B cell (primary cell): ENCODE data around the gene PDLIM7. TPM values are rescaled to one million over a fixed set of nuclear protein-coding genes. Genes with fewer than 3 reads are reported as not detected.

Source experiments
- ATAC-seq: fragments of 200-7000 bp; cut with Tn5 transposase; one replicate; pipeline ENCODE4 v1.10.0; 2021; ENCODE audit warnings: low read depth, mild to moderate bottlenecking, moderate number of reproducible peaks, moderate library complexity
- CTCF ChIA-PET: fragments of 350-600 bp; sonication (Branson Sonifier 250); formaldehyde crosslinking; loops from one replicate; lab custom pipeline; 2021; ENCODE audit warnings: antibody characterized with exemption, inconsistent platforms; lab: Charles Lee
- POLR2A ChIA-PET: fragments of 350-600 bp; sonication (Branson Sonifier 250); formaldehyde crosslinking; loops from one replicate; lab custom pipeline; 2021; ENCODE audit warnings: antibody characterized with exemption; lab: Charles Lee
- DNase-seq: peaks from one replicate; pipeline ENCODE4 v3.0.0; 2013
- H2AFZ ChIP-seq: 2 replicates; pipeline ENCODE4 v1.6.1; 2012; ENCODE audit warnings: mild to moderate bottlenecking, low read depth, low read length; ENCODE audit not compliant: insufficient read depth, poor library complexity, severe bottlenecking
- H3K27ac ChIP-seq, 2 donors: 1 replicate in 1 of 2; 2 replicates in 1 of 2; pipeline ENCODE4 v1.5.1; 2012 to 2013; ENCODE audit warnings: low read length in 2 of 2, mild to moderate bottlenecking in 2 of 2, moderate library complexity in 1 of 2
- H3K27me3 ChIP-seq, 4 experiments: fragments of 200-600 bp in 1 of 4; sonication (generic) in 1 of 4; replicated peaks in 1 of 4; 1 replicate in 2 of 4; 2 replicates in 2 of 4; pipeline versions ENCODE4 v1.6.1 to v1.7.0; 2013 to 2016; ENCODE audit warnings: low read length in 3 of 4, mild to moderate bottlenecking in 2 of 4, mixed read lengths in 1 of 4, moderate library complexity in 1 of 4; ENCODE audit not compliant: insufficient read depth in 4 of 4, control insufficient read depth in 3 of 4; ENCODE audit errors: control extremely low read depth in 1 of 4
- H3K36me3 ChIP-seq, 2 experiments: replicated peaks in 1 of 2; 1 replicate in 1 of 2; 2 replicates in 1 of 2; pipeline versions ENCODE4 v1.6.1 to v1.7.1; 2013; ENCODE audit warnings: low read length in 1 of 2; ENCODE audit not compliant: insufficient read depth in 2 of 2, control insufficient read depth in 1 of 2; ENCODE audit errors: control extremely low read depth in 1 of 2, extremely low read depth in 1 of 2
- H3K4me1 ChIP-seq, 2 donors: fragments of 200-600 bp in 1 of 2; sonication (generic) in 1 of 2; 1 replicate in 1 of 2; 2 replicates in 1 of 2; pipeline versions ENCODE4 v1.5.1 to v1.6.1; 2013 to 2017; ENCODE audit warnings: low read length in 2 of 2; ENCODE audit not compliant: control insufficient read depth in 2 of 2, insufficient read depth in 2 of 2
- H3K4me2 ChIP-seq: replicated peaks from 2 replicates; pipeline ENCODE3; 2012; ENCODE audit warnings: mild to moderate bottlenecking, low read depth, low read length; ENCODE audit not compliant: poor library complexity, severe bottlenecking
- H3K4me3 ChIP-seq, 5 experiments: fragments of 200-600 bp in 1 of 5; sonication (generic) in 1 of 5; 1 replicate in 3 of 5; 2 replicates in 2 of 5; pipeline versions ENCODE4 v1.5.1 to v1.7.0; 2011 to 2016; ENCODE audit warnings: low read length in 4 of 5, mild to moderate bottlenecking in 4 of 5, low read depth in 2 of 5, control low read depth in 1 of 5, moderate library complexity in 1 of 5; ENCODE audit not compliant: insufficient read depth in 1 of 5; ENCODE audit errors: control extremely low read depth in 1 of 5, extremely low read depth in 1 of 5
- H3K79me2 ChIP-seq: fragments of 200-600 bp; sonication (generic); one replicate; pipeline ENCODE4 v1.6.0; 2016; ENCODE audit warnings: low read length; ENCODE audit not compliant: control insufficient read depth, insufficient read depth
- H3K9ac ChIP-seq: fragments of 200-600 bp; sonication (generic); 2 replicates; pipeline ENCODE4 v1.6.1; 2017; ENCODE audit warnings: mild to moderate bottlenecking, low read length, moderate library complexity
- H3K9me3 ChIP-seq, 3 donors: one replicate each; pipeline versions ENCODE4 v1.6.1 to v1.7.1; 2013; ENCODE audit warnings: low read length in 2 of 3; ENCODE audit not compliant: control insufficient read depth in 2 of 3, insufficient read depth in 1 of 3; ENCODE audit errors: control extremely low read depth in 1 of 3
- H4K20me1 ChIP-seq: 2 replicates; pipeline ENCODE4 v1.6.0; 2012; ENCODE audit warnings: mild to moderate bottlenecking, low read length; ENCODE audit not compliant: insufficient read depth, control insufficient read depth, poor library complexity, severe bottlenecking
- H3K27ac Mint-ChIP-seq: one replicate; pipeline ENCODE4 v1.8.0; 2021; ENCODE audit warnings: mixed read lengths
- H3K27me3 Mint-ChIP-seq: one replicate; pipeline ENCODE4 v1.8.0; 2021; ENCODE audit warnings: mixed read lengths
- H3K4me1 Mint-ChIP-seq: one replicate; pipeline ENCODE4 v1.8.0; 2021; ENCODE audit warnings: mixed read lengths
- H3K4me3 Mint-ChIP-seq: one replicate; pipeline ENCODE4 v1.8.0; 2021; ENCODE audit warnings: mixed read lengths
- H3K9me3 Mint-ChIP-seq: one replicate; pipeline ENCODE4 v1.8.0; 2022; ENCODE audit warnings: mixed read lengths; ENCODE audit not compliant: insufficient read depth
- EZH2 ChIP-seq: IDR thresholded peaks from 2 replicates; pipeline ENCODE4 v1.6.1; 2012; ENCODE audit warnings: borderline replicate concordance, low read depth, mild to moderate bottlenecking, moderate library complexity, low read length; ENCODE audit not compliant: insufficient read depth, poor library complexity, severe bottlenecking
- WGBS: methylation state at CpG from one replicate; pipeline ENCODE4 v1.1.5; 2013; ENCODE audit warnings: missing lambda C conversion rate; ENCODE audit not compliant: insufficient coverage; 5-methylcytosine and 5-hydroxymethylcytosine counted together
- intact Hi-C: fragments of 100-400 bp; cut with micrococcal nuclease; formaldehyde crosslinking; loops from one replicate; pipeline ENCODE4 v1.10.0; 2022
- polyA plus RNA-seq: library from polyadenylated mRNA; depleted of rRNA; stranded (reverse); fragments of >200 nt; gene quantifications from 2 replicates; pipeline ENCODE4 v1.2.3, GENCODE V29; 2012
- total RNA-seq, 2 donors: library from RNA; stranded (reverse); fragments of 120-200 nt in 1 of 2; gene quantifications; 1 replicate in 1 of 2; 2 replicates in 1 of 2; pipeline versions ENCODE4 v1.2.3 to v1.2.4, GENCODE V29; 2013 to 2022
- TF ChIP-seq, protein P1 (sequence below): fragments of 200-600 bp; IDR thresholded peaks from one replicate; pipeline ENCODE4 v1.8.0; 2022; ENCODE audit warnings: antibody characterized with exemption, mild to moderate bottlenecking

The PDLIM7 gene
- total and polyA plus RNA-seq, 2 donors (not counting 1 experiment from before 2014, with no cell fraction given): 23.9 to 25.8 TPM

DNA sequence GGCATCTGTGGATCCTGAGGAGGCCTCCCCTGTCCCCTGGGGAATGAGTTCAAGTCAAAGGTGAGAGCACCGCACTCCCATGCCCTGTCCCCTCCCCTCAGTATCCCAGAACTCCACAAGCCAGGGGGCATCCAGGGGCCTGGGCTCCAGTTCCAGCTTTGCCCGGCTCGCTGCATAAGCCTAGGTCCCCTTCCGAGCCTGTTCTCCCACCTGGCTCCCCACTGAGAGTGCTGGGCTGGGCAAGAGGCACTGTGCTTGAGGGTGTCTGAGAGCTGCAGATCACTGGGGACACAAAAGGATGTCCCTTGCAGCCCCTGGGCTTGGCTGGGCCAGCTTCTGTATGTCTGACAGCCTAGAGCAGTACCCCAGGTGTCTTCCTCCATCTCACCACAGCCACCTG, 7.7 kb upstream of the PDLIM7 start:
- 92% methylated on average over 4 of the region's 4 CpGs for WGBS
- H3K9me3 Mint-ChIP-seq: no peaks in the 10 kb centered on the region
- no peak overlapping the region for H3K4me3 Mint-ChIP-seq
- Histone ChIP-seq H3K27ac (no peak overlapping the region), H3K79me2 (peaks cover 31% of the 10 kb centered on the region), H3K9me3 (no peaks in the 10 kb centered on the region), H3K36me3 (peaks cover 0 to 39% of the 10 kb centered on the region in 2 experiments), H2AFZ (no peak overlapping the region), H3K4me1 (peaks cover 50 to 67% of the 10 kb centered on the region in 2 donors), H3K4me2 (no peak overlapping the region), H4K20me1 (peaks cover 51% of the 10 kb centered on the region), H3K4me3 (no peak overlapping the region), H3K27me3 (no peaks in the 10 kb centered on the region), H3K9ac (no peak overlapping the region)
- no peak overlapping the region for H3K27ac Mint-ChIP-seq
- ATAC-seq: no peak
- CTCF ChIA-PET: interaction anchor here (0.9 kb wide), 1 partner anchor 50 kb away, joined by 3 read pairs; no protein-coding TSS in a partner anchor
- DNase-seq: no peak
- no peaks in the 10 kb centered on the region for H3K27me3 Mint-ChIP-seq
- POLR2A ChIA-PET: no interaction called here
- intact Hi-C loops: loop anchor here (5.0 kb wide), 1 partner anchor 203 kb away; the partner anchor contains the start of genes PRELID1 and RAB24
- TF ChIP-seq, protein P1, sequence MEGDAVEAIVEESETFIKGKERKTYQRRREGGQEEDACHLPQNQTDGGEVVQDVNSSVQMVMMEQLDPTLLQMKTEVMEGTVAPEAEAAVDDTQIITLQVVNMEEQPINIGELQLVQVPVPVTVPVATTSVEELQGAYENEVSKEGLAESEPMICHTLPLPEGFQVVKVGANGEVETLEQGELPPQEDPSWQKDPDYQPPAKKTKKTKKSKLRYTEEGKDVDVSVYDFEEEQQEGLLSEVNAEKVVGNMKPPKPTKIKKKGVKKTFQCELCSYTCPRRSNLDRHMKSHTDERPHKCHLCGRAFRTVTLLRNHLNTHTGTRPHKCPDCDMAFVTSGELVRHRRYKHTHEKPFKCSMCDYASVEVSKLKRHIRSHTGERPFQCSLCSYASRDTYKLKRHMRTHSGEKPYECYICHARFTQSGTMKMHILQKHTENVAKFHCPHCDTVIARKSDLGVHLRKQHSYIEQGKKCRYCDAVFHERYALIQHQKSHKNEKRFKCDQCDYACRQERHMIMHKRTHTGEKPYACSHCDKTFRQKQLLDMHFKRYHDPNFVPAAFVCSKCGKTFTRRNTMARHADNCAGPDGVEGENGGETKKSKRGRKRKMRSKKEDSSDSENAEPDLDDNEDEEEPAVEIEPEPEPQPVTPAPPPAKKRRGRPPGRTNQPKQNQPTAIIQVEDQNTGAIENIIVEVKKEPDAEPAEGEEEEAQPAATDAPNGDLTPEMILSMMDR: no peak
- TF ChIP-seq EZH2: no peak
- peaks cover 65% of the 10 kb centered on the region for H3K4me1 Mint-ChIP-seq
